Ascending aorta (tissue), 2 donors: ENCODE results near the gene FBXO28. TPM values are rescaled to one million over a fixed set of nuclear protein-coding genes. Genes with fewer than 3 reads are reported as not detected.

ENCODE experiments used
- DNase-seq, 2 donors: peaks; one replicate each; pipeline ENCODE4 v3.0.0-alpha.2; 2019; ENCODE audit warnings: low spot score in 2 of 2
- H3K27ac ChIP-seq, 2 donors: fragments of 200-600 bp; sonication (generic); one replicate each; pipeline ENCODE4 v1.5.1; 2016 to 2017; ENCODE audit warnings: mild to moderate bottlenecking in 1 of 2
- H3K27me3 ChIP-seq: fragments of 200-600 bp; sonication (generic); one replicate; pipeline ENCODE4 v1.5.1; 2017
- H3K36me3 ChIP-seq, 2 donors: fragments of 200-600 bp; sonication (generic); one replicate each; pipeline ENCODE4 v1.5.1; 2016
- H3K4me1 ChIP-seq, 2 donors: fragments of 200-600 bp; sonication (generic); one replicate each; pipeline ENCODE4 v1.5.1; 2016 to 2017; ENCODE audit warnings: mild to moderate bottlenecking in 1 of 2
- H3K4me3 ChIP-seq, 2 donors: fragments of 200-600 bp; sonication (generic); one replicate each; pipeline ENCODE4 v1.5.1; 2016 to 2017; ENCODE audit warnings: mild to moderate bottlenecking in 1 of 2
- H3K9me3 ChIP-seq, 2 donors: fragments of 200-600 bp; sonication (generic); one replicate each; pipeline ENCODE4 v1.5.1; 2016
- intact Hi-C: fragments of 100-400 bp; cut with DNase I; formaldehyde crosslinking; loops from one replicate; pipeline ENCODE4 v1.15.1; 2023
- total RNA-seq: library from RNA; depleted of rRNA; stranded (reverse); fragments of >200 nt; gene quantifications from one replicate; pipeline ENCODE4 v1.1.0, GENCODE V29; 2016
- TF ChIP-seq, protein P1 (sequence below), 3 experiments: fragments of 200-600 bp in 2 of 3; fragments of 450-650 bp in 1 of 3; sonication (generic) in 2 of 3; IDR thresholded peaks; one replicate each; pipeline ENCODE4 v1.5.1; 2016 to 2019; ENCODE audit warnings: antibody characterized with exemption in 3 of 3, mild to moderate bottlenecking in 1 of 3, moderate library complexity in 1 of 3

FBXO28 gene
- total RNA-seq, 1 donor from 2014 or later, result 4.8 TPM

DNA sequence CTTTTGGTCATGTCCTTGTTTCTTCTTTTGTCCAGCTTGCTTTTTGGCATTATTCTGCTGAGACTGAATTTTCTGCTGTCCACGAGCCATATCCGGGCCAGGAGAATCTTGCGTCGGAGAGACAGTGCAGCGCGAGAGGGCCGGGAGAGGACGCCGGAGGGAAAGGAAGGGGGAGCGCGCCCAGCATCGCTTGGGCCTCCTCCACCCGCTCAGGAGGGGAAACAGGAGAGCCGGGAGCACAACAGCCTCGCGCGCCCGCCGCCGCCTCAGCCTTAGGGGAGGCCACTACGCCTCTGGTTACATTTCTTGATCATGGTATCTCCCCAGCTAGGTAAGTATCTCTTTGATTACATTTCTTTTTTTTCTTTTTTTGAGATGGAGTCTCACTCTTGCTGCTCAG is 61.7 kb downstream of the FBXO28 start:
- Histone ChIP-seq H3K27ac (no peak overlapping the region), H3K36me3 (no peaks in the 10 kb centered on the region), H3K4me1 (no peaks in the 10 kb centered on the region), H3K27me3 (no peaks in the 10 kb centered on the region), H3K4me3 (peak overlapping the region in 1 of 2 donors; percentile 13), H3K9me3 (no peaks in the 10 kb centered on the region)
- TF ChIP-seq, protein P1, sequence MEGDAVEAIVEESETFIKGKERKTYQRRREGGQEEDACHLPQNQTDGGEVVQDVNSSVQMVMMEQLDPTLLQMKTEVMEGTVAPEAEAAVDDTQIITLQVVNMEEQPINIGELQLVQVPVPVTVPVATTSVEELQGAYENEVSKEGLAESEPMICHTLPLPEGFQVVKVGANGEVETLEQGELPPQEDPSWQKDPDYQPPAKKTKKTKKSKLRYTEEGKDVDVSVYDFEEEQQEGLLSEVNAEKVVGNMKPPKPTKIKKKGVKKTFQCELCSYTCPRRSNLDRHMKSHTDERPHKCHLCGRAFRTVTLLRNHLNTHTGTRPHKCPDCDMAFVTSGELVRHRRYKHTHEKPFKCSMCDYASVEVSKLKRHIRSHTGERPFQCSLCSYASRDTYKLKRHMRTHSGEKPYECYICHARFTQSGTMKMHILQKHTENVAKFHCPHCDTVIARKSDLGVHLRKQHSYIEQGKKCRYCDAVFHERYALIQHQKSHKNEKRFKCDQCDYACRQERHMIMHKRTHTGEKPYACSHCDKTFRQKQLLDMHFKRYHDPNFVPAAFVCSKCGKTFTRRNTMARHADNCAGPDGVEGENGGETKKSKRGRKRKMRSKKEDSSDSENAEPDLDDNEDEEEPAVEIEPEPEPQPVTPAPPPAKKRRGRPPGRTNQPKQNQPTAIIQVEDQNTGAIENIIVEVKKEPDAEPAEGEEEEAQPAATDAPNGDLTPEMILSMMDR (IDR thresholded peaks at IDR 0.05), result no peak
- intact Hi-C loops, result no loop called here
- no peak for DNase-seq

DNA sequence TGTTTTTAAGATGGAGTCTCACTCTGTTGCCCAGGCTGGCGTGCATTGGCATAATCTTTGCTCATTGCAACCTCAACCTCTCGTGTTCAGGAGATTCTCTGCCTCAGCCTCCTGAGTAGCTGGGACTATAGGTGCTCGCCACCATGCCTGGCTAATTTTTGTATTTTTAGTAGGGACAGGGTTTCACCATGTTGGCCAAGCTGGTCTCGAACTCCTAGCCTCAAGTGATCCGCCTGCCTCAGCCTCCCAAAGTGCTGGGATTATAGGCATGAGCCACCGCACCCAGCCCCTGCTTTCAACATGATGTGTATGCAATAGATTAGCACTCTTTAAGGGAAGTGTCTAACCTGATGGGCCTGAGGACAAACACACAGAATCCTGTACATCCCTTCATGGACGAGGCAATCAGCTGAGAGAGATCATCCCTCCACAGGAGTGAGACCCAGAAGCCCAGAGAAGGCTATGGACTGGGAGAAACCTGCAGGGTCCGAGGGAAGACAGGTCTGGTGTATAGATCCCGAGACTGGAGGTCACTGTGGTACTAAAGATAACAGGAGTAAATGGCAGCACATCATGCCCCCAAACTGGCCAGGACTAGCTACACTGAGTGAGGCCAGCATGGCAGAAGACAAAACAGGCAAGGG is 63.6 kb downstream of the FBXO28 start:
- Histone ChIP-seq H3K9me3 (no peaks in the 10 kb centered on the region), H3K27me3 (no peaks in the 10 kb centered on the region), H3K36me3 (no peaks in the 10 kb centered on the region), H3K4me1 (peaks cover 0 to 2% of the 10 kb centered on the region in 2 donors), H3K27ac (no peak overlapping the region), H3K4me3 (no peak overlapping the region)
- no peak for DNase-seq
- intact Hi-C loops, result no loop called here
- TF ChIP-seq, protein P1 (IDR thresholded peaks at IDR 0.05), result no peak

DNA sequence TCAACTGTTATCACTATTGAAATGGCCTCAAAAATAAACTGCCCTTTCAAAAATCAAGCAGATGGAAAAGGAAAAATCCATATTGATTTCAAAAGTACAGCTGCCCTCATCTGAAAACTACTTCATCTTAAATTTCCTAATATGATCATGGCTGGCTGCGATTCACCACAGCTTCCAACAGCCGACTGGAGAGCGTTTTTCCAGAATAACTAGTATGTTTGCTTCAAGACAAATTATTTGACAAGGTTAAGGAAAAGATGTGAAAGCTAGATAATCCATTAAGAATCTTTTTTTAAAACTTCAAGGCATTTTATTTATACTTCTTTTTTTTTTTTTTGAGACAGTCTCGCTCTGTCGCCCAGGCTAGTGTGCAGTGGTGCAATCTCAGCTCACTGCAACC is 65.0 kb downstream of the FBXO28 start:
- Histone ChIP-seq H3K9me3 (no peaks in the 10 kb centered on the region), H3K27me3 (no peaks in the 10 kb centered on the region)
- intact Hi-C loops, result no loop called here

DNA sequence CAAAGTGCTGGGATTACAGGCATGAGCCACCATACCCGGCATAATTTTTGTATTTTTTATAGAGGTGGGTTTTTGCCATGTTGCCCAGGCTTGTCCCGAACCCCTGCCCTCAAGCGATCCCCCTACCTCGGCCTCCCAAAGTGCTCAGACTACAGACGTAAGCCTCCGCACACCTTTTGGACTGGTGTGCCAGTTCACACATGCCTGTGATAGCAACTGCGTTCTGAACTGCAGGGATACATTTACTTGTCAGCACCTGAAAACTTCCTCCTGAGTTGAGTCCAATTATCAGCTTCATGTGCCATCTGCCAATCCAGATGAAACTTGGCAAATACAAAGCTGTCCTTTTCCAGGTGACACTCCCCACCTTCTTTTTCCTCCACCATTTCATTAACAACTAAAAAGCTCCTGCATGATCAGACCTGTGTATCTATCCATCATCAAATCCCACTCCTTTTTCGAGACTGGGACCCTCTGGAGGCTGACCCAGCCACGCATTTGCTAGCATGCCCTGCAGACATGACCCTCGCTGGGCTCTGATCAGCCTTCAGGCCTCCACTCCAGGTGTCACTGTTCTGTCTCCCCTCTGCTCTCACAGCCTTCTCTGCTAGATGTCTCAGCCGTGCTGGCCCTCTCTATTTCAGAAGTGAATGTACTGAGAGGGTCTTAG is 67.0 kb downstream of the FBXO28 start:
- Histone ChIP-seq H3K36me3 (no peaks in the 10 kb centered on the region), H3K4me1 (peaks cover 4 to 17% of the 10 kb centered on the region in 2 donors), H3K4me3 (no peak overlapping the region), H3K27ac (no peak overlapping the region), H3K9me3 (no peaks in the 10 kb centered on the region), H3K27me3 (no peaks in the 10 kb centered on the region)
- TF ChIP-seq, protein P1 (IDR thresholded peaks at IDR 0.05), result no peak
- DNase-seq, result peak in 1 of 2 donors; percentile 49
- intact Hi-C loops, result loop anchor here (5.0 to 10.0 kb wide), 4 partner anchors 151 to 1049 kb away; partner anchors contain the start of genes CAPN2, NVL and WDR26

More for the DNA sequence above, 65.0 kb downstream of the FBXO28 start:
- Histone ChIP-seq H3K4me1 (peaks cover 0 to 2% of the 10 kb centered on the region in 2 donors), H3K27ac (no peak overlapping the region), H3K4me3 (no peak overlapping the region), H3K36me3 (no peaks in the 10 kb centered on the region)
- DNase-seq, result no peak
- TF ChIP-seq, protein P1 (IDR thresholded peaks at IDR 0.05), result no peak

DNA sequence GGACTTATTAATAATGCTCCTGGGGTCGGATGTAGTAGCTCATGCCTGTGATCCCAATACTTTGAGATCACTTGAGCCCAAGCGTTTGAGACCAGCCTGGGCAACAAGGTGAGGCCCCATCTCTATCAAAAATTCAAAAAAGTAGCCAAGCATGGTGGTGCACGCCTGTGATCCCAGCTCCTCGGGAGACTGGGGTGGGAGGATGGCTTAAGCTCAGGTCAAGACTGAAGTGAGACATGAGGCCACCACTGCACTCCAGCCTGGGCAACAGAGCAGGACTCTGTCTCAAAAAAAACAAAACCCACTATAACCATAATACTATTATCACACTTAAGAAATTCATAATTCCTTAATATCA is 67.5 kb downstream of the FBXO28 start:
- Histone ChIP-seq H3K4me1 (peaks cover 4 to 21% of the 10 kb centered on the region in 2 donors), H3K36me3 (no peaks in the 10 kb centered on the region), H3K9me3 (no peaks in the 10 kb centered on the region), H3K27ac (no peak overlapping the region), H3K27me3 (no peaks in the 10 kb centered on the region), H3K4me3 (no peak overlapping the region)
- peak in 1 of 2 donors; percentile 19 for DNase-seq
- intact Hi-C loops, result loop anchor here (5.0 to 10.0 kb wide), 4 partner anchors 151 to 1049 kb away; partner anchors contain the start of genes CAPN2, NVL and WDR26
- TF ChIP-seq, protein P1 (IDR thresholded peaks at IDR 0.05), result no peak
